ENCODE measurements around the gene OR4Q2. TPM values are rescaled to one million over a fixed set of nuclear protein-coding genes. Genes with fewer than 3 reads are reported as not detected.

OR4Q2 gene
- total RNA-seq (2022; extraction: Qiagen RNA extraction; ENCODE audit: low read depth), result not detected in 5 replicates

DNA sequence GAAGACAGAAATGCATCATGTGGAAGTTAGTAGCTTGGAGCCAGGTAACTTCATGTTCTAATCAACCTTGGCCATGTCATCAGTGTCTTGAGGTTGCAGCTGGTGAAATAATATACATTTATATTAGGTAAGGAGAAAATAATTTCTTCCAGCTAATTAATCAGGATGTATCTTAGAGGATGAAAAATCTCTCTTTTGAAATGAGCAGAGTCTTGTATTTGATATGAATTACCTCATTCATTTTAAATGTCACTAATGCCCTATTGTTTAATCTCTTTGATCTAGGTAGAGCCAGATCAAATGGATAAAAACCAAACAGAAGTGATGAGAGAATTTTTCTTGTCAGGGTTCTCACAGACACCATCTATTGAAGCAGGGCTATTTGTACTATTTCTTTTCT lies at the start of gene OR4Q2:
OR4Q2 (plus strand) TSS at position 301 of the 400 bp plus-strand sequence.

DNA sequence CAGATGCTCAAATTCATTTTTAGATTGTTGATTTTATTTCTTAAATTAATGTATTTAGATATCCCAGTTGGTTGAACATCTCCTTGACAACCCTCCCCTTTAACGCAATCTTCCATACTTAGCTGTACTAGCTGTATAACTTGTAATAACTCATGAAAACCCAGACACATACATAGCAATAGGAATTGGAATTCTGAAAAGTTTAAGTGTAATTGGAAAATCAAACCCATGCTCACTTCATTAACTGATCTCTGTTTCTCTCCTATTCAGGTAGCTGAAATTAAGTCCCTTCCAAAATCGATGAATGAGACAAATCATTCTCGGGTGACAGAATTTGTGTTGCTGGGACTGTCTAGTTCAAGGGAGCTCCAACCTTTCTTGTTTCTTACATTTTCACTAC lies 26.7 kb upstream of the OR4Q2 start, which contains the start of gene OR4K15:
OR4K15 (plus strand) TSS at position 301 of the 400 bp plus-strand sequence; CDS start at position 301, 0 bp downstream.

DNA sequence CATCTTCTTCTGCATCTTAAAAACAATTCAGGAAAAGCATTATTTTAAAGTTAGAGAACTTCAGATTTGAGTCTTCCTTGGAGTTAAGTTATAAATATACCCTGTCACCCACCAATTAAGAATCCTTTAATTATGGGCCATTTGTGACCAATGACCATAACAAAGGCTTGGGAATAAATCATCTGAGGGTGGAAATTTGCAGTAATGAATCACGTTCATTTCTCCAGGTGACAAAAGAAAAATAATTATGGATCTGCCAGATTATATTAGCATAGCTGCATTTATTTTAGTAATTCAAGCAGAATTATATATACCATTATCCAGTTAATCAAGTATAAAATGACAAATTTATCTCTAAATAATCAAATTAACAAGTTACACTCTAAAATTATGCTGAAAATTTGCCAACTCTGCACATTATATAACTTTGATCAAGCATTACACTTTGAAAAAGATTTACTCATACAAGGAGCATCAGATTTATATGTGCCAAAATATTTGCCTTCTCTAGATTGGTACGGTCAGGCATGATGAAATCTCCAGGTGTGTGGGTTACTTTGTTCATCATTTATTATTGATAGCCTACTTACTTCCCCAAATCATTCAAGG lies 17.4 kb downstream of the OR4Q2 start, which contains the start of gene OR4K14:
OR4K14 (minus strand) TSS at position 51 of the 609 bp plus-strand sequence. CDS start 4,114 bp downstream, outside the sequence.

DNA sequence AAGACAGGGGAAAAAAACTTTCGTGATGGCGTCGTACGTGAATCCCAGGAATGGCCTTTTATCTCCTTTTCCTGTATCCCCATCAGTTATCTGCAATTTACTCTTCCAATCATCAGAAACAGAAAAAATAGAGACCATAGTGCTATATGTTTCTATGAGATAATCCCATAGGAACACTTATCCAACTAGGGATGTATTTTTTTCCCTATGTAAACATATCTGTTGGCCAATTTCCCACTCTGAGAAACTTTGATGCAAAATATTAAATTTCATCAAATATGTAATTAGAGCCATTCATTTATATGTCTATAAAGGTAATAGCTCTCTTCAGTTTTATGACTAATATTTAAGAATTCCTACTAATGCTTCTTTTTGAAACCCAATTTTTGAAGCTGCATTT lies 34.0 kb downstream of the OR4Q2 start, which contains the start of gene OR4K13:
OR4K13 (minus strand) TSS at position 101 of the 400 bp plus-strand sequence. CDS start 1,280 bp downstream, outside the sequence.

Other genes starting within 250 kb of the OR4Q2 start
- gene OR4M1, start 228.7 kb upstream of the OR4Q2 start, total RNA-seq (2022; extraction: Qiagen RNA extraction; ENCODE audit: low read depth), result not detected in 5 replicates
- not detected in 5 replicates for gene OR4N2, start 198.4 kb upstream of the OR4Q2 start, total RNA-seq (2022; extraction: Qiagen RNA extraction; ENCODE audit: low read depth)
- not detected in 5 replicates for gene OR4K2, start 127.0 kb upstream of the OR4Q2 start, total RNA-seq (2022; extraction: Qiagen RNA extraction; ENCODE audit: low read depth)
- gene OR4K5, start 81.6 kb upstream of the OR4Q2 start, total RNA-seq (2022; extraction: Qiagen RNA extraction; ENCODE audit: low read depth), result not detected in 5 replicates
- gene OR4K1, start 71.2 kb upstream of the OR4Q2 start, total RNA-seq (2022; extraction: Qiagen RNA extraction; ENCODE audit: low read depth), result not detected in 5 replicates
- gene OR4K15, start 26.6 kb upstream of the OR4Q2 start, total RNA-seq (2022; extraction: Qiagen RNA extraction; ENCODE audit: low read depth), result not detected in 5 replicates
- not detected in 5 replicates for gene OR4K14, start 17.1 kb downstream of the OR4Q2 start, total RNA-seq (2022; extraction: Qiagen RNA extraction; ENCODE audit: low read depth)
- not detected in 5 replicates for gene OR4K13, start 33.9 kb downstream of the OR4Q2 start, total RNA-seq (2022; extraction: Qiagen RNA extraction; ENCODE audit: low read depth)
- gene OR4L1, start 57.9 kb downstream of the OR4Q2 start, total RNA-seq (2022; extraction: Qiagen RNA extraction; ENCODE audit: low read depth), result not detected in 5 replicates
- gene OR4K17, start 108.6 kb downstream of the OR4Q2 start, total RNA-seq (2022; extraction: Qiagen RNA extraction; ENCODE audit: low read depth), result not detected in 5 replicates
- not detected in 5 replicates for gene OR4N5, start 136.7 kb downstream of the OR4Q2 start, total RNA-seq (2022; extraction: Qiagen RNA extraction; ENCODE audit: low read depth)
- not detected in 5 replicates for gene OR11G2, start 188.7 kb downstream of the OR4Q2 start, total RNA-seq (2022; extraction: Qiagen RNA extraction; ENCODE audit: low read depth)
- not detected in 5 replicates for gene OR11H6, start 221.5 kb downstream of the OR4Q2 start, total RNA-seq (2022; extraction: Qiagen RNA extraction; ENCODE audit: low read depth)
- gene OR11H7, start 226.8 kb downstream of the OR4Q2 start, total RNA-seq (2022; extraction: Qiagen RNA extraction; ENCODE audit: low read depth), result not detected in 5 replicates
- not detected in 5 replicates for gene OR11H4, start 237.1 kb downstream of the OR4Q2 start, total RNA-seq (2022; extraction: Qiagen RNA extraction; ENCODE audit: low read depth)